ENCODE results near the gene LIPE.

LIPE gene

DNA sequence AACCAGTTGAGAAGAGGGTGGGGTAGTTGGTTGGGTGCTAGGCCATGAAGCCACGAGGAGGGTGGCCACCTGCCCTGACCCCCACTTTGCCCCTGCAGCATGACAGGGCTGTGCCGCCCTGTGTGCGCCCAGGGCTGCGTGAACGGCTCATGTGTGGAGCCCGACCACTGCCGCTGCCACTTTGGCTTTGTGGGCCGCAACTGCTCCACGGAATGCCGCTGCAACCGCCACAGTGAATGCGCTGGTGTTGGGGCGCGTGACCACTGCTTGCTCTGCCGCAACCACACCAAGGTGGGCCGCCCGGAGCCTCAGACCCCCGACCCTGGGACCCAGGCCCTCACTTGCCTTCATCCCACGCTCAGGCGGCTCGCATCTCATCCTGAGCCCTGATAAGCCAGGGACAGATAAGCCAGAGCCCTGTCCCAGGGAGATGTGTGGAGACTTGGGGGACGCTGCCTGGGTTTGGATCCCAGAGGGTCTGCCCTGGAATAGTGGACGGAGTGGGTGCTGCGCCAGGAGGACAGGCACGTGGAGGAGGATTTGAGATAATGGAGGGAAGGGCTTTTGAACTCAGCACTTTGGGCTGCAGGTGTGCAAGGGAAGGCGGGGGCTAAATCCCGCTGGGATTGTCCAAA lies 57.6 kb downstream of the LIPE start:
- Histone ChIP-seq H3K27ac (ENCODE audit: low read depth, low read length, poor library complexity, severe bottlenecking) (no peak overlapping the region), H2AFZ (ENCODE audit: low read length) (no peak overlapping the region), H3K36me3 (ENCODE audit: insufficient read depth, low read length) (peaks cover 4% of the 10 kb centered on the region), H3K79me2 (ENCODE audit: insufficient read depth, low read length) (no peaks in the 10 kb centered on the region), H3K27me3 (ENCODE audit: insufficient read depth, low read length) (no peaks in the 10 kb centered on the region), H4K20me1 (ENCODE audit: insufficient read depth, low read length) (no peaks in the 10 kb centered on the region), H3K4me2 (ENCODE audit: low read length) (no peak overlapping the region), H3K9me2 (ENCODE audit: low read depth, low read length) (no peaks in the 10 kb centered on the region), H3K4me1 (ENCODE audit: insufficient read depth, low read length, severe bottlenecking) (peaks cover 8% of the 10 kb centered on the region), H3K9ac (ENCODE audit: low read length) (no peak overlapping the region), H3K4me3 (ENCODE audit: low read depth, low read length, poor library complexity, severe bottlenecking) (no peak overlapping the region), H3K9me3 (ENCODE audit: low read length) (peaks cover 3% of the 10 kb centered on the region), H3F3A (ENCODE audit: insufficient read depth, low read length) (no peaks in the 10 kb centered on the region)
- TF ChIP-seq EZH2 (IDR thresholded peaks at IDR 0.05; ENCODE audit: borderline replicate concordance, low read length): no peak
- TF ChIP-seq, protein P1, sequence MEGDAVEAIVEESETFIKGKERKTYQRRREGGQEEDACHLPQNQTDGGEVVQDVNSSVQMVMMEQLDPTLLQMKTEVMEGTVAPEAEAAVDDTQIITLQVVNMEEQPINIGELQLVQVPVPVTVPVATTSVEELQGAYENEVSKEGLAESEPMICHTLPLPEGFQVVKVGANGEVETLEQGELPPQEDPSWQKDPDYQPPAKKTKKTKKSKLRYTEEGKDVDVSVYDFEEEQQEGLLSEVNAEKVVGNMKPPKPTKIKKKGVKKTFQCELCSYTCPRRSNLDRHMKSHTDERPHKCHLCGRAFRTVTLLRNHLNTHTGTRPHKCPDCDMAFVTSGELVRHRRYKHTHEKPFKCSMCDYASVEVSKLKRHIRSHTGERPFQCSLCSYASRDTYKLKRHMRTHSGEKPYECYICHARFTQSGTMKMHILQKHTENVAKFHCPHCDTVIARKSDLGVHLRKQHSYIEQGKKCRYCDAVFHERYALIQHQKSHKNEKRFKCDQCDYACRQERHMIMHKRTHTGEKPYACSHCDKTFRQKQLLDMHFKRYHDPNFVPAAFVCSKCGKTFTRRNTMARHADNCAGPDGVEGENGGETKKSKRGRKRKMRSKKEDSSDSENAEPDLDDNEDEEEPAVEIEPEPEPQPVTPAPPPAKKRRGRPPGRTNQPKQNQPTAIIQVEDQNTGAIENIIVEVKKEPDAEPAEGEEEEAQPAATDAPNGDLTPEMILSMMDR (IDR thresholded peaks at IDR 0.05; ENCODE audit: low read length): no peak

DNA sequence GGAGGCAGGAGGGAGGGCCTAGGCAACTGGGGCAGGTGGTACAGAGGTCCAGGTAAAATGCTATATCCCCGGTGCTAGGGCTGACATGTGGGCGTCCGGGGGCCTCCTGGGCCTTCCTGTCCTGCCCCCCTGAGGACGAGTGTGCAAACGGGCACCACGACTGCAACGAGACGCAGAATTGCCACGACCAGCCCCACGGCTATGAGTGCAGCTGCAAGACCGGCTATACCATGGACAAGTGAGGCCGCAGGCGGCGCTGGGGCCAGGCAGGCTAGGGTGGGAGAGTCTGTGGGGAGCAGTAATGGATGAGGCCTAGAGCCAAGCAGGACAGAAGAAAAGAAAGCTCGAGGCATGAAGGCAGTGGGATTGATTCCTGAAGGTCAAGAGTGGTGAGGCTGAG lies 58.4 kb downstream of the LIPE start:
- Histone ChIP-seq H3K4me1 (ENCODE audit: insufficient read depth, low read length, severe bottlenecking) (peaks cover 11% of the 10 kb centered on the region), H2AFZ (ENCODE audit: low read length) (no peak overlapping the region), H3F3A (ENCODE audit: insufficient read depth, low read length) (no peaks in the 10 kb centered on the region), H3K27ac (ENCODE audit: low read depth, low read length, poor library complexity, severe bottlenecking) (no peak overlapping the region), H4K20me1 (ENCODE audit: insufficient read depth, low read length) (no peaks in the 10 kb centered on the region), H3K9me2 (ENCODE audit: low read depth, low read length) (no peaks in the 10 kb centered on the region), H3K79me2 (ENCODE audit: insufficient read depth, low read length) (no peaks in the 10 kb centered on the region), H3K36me3 (ENCODE audit: insufficient read depth, low read length) (peaks cover 12% of the 10 kb centered on the region), H3K4me2 (ENCODE audit: low read length) (no peak overlapping the region), H3K4me3 (ENCODE audit: low read depth, low read length, poor library complexity, severe bottlenecking) (no peak overlapping the region), H3K9ac (ENCODE audit: low read length) (no peak overlapping the region), H3K27me3 (ENCODE audit: insufficient read depth, low read length) (no peaks in the 10 kb centered on the region), H3K9me3 (ENCODE audit: low read length) (peaks cover 11% of the 10 kb centered on the region)
- TF ChIP-seq, protein P1 (IDR thresholded peaks at IDR 0.05; ENCODE audit: low read length): no peak

DNA sequence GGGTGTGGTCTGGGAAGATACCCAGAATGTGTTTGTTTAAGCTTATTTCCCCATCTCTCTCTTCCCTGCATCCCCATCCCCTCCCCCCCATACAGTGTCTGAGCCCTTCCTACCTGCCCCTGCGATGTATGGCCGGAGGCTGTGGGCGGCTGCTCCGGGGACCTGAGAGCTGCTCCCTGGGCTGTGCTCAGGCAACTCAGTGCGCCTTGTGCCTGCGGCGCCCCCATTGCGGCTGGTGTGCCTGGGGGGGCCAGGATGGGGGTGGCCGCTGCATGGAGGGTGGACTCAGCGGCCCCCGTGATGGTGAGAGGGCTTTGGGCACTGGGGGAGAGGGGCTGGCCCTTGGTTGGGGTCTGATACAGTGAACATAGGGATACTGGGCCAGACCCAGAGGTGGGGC lies 58.8 kb downstream of the LIPE start:
- Histone ChIP-seq H3K9me3 (ENCODE audit: low read length) (peaks cover 12% of the 10 kb centered on the region), H3K4me2 (ENCODE audit: low read length) (no peak overlapping the region), H3K79me2 (ENCODE audit: insufficient read depth, low read length) (no peaks in the 10 kb centered on the region), H3K4me1 (ENCODE audit: insufficient read depth, low read length, severe bottlenecking) (peaks cover 15% of the 10 kb centered on the region), H4K20me1 (ENCODE audit: insufficient read depth, low read length) (no peaks in the 10 kb centered on the region), H3K9ac (ENCODE audit: low read length) (no peak overlapping the region), H3K27ac (ENCODE audit: low read depth, low read length, poor library complexity, severe bottlenecking) (no peak overlapping the region), H3K4me3 (ENCODE audit: low read depth, low read length, poor library complexity, severe bottlenecking) (no peak overlapping the region), H2AFZ (ENCODE audit: low read length) (no peak overlapping the region), H3K9me2 (ENCODE audit: low read depth, low read length) (no peaks in the 10 kb centered on the region), H3K27me3 (ENCODE audit: insufficient read depth, low read length) (no peaks in the 10 kb centered on the region), H3K36me3 (ENCODE audit: insufficient read depth, low read length) (peaks cover 16% of the 10 kb centered on the region), H3F3A (ENCODE audit: insufficient read depth, low read length) (no peaks in the 10 kb centered on the region)
- TF ChIP-seq, protein P1 (IDR thresholded peaks at IDR 0.05; ENCODE audit: low read length): no peak
- TF ChIP-seq EZH2 (IDR thresholded peaks at IDR 0.05; ENCODE audit: borderline replicate concordance, low read length): no peak

Measured in OCI-LY1 (cell line).